Hepatocyte (in vitro differentiated cells): ENCODE data around the gene BCL2A1. TPM values are rescaled to one million over a fixed set of nuclear protein-coding genes. Genes with fewer than 3 reads are reported as not detected.

Source experiments
- DNase-seq: peaks from one replicate; pipeline ENCODE4 v3.0.0-alpha.2; 2016; ENCODE audit warnings: low spot score
- H2AFZ ChIP-seq: fragments of 200-600 bp; sonication (generic); 2 replicates; pipeline ENCODE4 v1.6.0; 2016; ENCODE audit warnings: antibody characterized with exemption, mild to moderate bottlenecking
- H3K27ac ChIP-seq: fragments of 200-600 bp; sonication (generic); 2 replicates; pipeline ENCODE4 v1.5.1; 2016; ENCODE audit warnings: mild to moderate bottlenecking
- H3K27me3 ChIP-seq: fragments of 200-600 bp; sonication (generic); 2 replicates; pipeline ENCODE4 v1.6.1; 2016
- H3K36me3 ChIP-seq: fragments of 200-600 bp; sonication (generic); replicated peaks from 2 replicates; pipeline ENCODE4 v1.5.1; 2016; ENCODE audit warnings: low read depth; ENCODE audit not compliant: insufficient read depth
- H3K4me1 ChIP-seq: fragments of 200-600 bp; sonication (generic); 2 replicates; pipeline ENCODE4 v1.5.1; 2016; ENCODE audit warnings: mild to moderate bottlenecking, moderate library complexity; ENCODE audit not compliant: insufficient read depth
- H3K4me2 ChIP-seq: fragments of 200-600 bp; sonication (generic); 2 replicates; pipeline ENCODE4 v1.6.0; 2016
- H3K4me3 ChIP-seq: fragments of 200-600 bp; sonication (generic); 2 replicates; pipeline ENCODE4 v1.5.1; 2016; ENCODE audit warnings: mild to moderate bottlenecking
- H3K79me2 ChIP-seq: fragments of 200-600 bp; sonication (generic); 2 replicates; pipeline ENCODE4 v1.6.0; 2017; ENCODE audit warnings: mild to moderate bottlenecking
- H3K9me2 ChIP-seq: fragments of 200-600 bp; sonication (generic); replicated peaks from 2 replicates; pipeline ENCODE4 v1.6.0; 2017; ENCODE audit warnings: mild to moderate bottlenecking; ENCODE audit not compliant: insufficient read depth
- H3K9me3 ChIP-seq: fragments of 200-600 bp; sonication (generic); 2 replicates; pipeline ENCODE4 v1.5.1; 2016; ENCODE audit warnings: low read depth, mild to moderate bottlenecking
- H4K20me1 ChIP-seq: fragments of 200-600 bp; sonication (generic); 2 replicates; pipeline ENCODE4 v1.6.0; 2016; ENCODE audit warnings: mild to moderate bottlenecking; ENCODE audit not compliant: insufficient read depth, poor library complexity, severe bottlenecking
- CTCF ChIP-seq: fragments of 200-600 bp; sonication (generic); IDR thresholded peaks from 2 replicates; pipeline ENCODE4 v1.5.1; 2016; ENCODE audit warnings: antibody characterized with exemption, mild to moderate bottlenecking; ENCODE audit not compliant: poor library complexity
- EZH2 ChIP-seq: fragments of 200-600 bp; sonication (generic); IDR thresholded peaks from 2 replicates; pipeline ENCODE4 v1.6.1; 2016; ENCODE audit warnings: antibody characterized with exemption, mild to moderate bottlenecking, borderline replicate concordance
- EZH2phosphoT487 ChIP-seq: fragments of 200-600 bp; sonication (generic); IDR thresholded peaks from one replicate; pipeline ENCODE4 v1.6.1; 2018; ENCODE audit warnings: antibody characterized with exemption, mild to moderate bottlenecking, low read depth, moderate library complexity; ENCODE audit not compliant: unreplicated experiment, severe bottlenecking
- WGBS: methylation state at CpG from one replicate; pipeline ENCODE4 v1.1.6; 2016; ENCODE audit warnings: low lambda C conversion rate; ENCODE audit errors: missing lambda C conversion rate; 5-methylcytosine and 5-hydroxymethylcytosine counted together
- polyA plus RNA-seq: library from polyadenylated mRNA; unstranded; fragments of >200 nt; fragmentation: Nextera tagmentation; extraction: Ambion mirVana; gene quantifications from 2 replicates; pipeline ENCODE4 v1.2.1, GENCODE V29; 2016
- total RNA-seq: library from RNA; depleted of rRNA; stranded (reverse); fragments of >200 nt; gene quantifications from 2 replicates; pipeline ENCODE4 v1.2.3, GENCODE V29; 2014

BCL2A1 gene
- total and polyA plus RNA-seq, 2 experiments from 2014 or later, result 9.9 to 11.1 TPM

- no peaks in the 10 kb centered on the region for H3K36me3 ChIP-seq
- peak overlapping the region; percentile 14 for H3K4me3 ChIP-seq
- peak overlapping the region; percentile 96 for H3K27ac ChIP-seq
- peak; percentile 17 for DNase-seq
- no peaks in the 10 kb centered on the region for H4K20me1 ChIP-seq
- WGBS, result 34% methylated on average over 8 of the region's 12 CpGs
- H3K4me1 ChIP-seq, result peaks cover 36% of the 10 kb centered on the region
- no peak for TF ChIP-seq CTCF
- no peak for TF ChIP-seq EZH2
- no peak for TF ChIP-seq EZH2phosphoT487
- H3K4me2 ChIP-seq, result peak overlapping the region; percentile 83
- H2AFZ ChIP-seq, result no peak overlapping the region
- no peaks in the 10 kb centered on the region for H3K9me3 ChIP-seq
- H3K27me3 ChIP-seq, result no peaks in the 10 kb centered on the region
- peaks cover 45% of the 10 kb centered on the region for H3K79me2 ChIP-seq
- no peaks in the 10 kb centered on the region for H3K9me2 ChIP-seq
Observed at GRCh38 chr15:79919749-79920511, 51.1 kb downstream of the BCL2A1 start.

GRCh38 chr15:79919090-79919748, 51.8 kb downstream of the BCL2A1 start:
- Histone ChIP-seq H3K27me3 (no peaks in the 10 kb centered on the region), H3K9me3 (no peaks in the 10 kb centered on the region), H2AFZ (peak overlapping the region; percentile 19), H3K79me2 (peaks cover 47% of the 10 kb centered on the region), H3K4me2 (peak overlapping the region; percentile 83), H3K36me3 (no peaks in the 10 kb centered on the region), H4K20me1 (no peaks in the 10 kb centered on the region), H3K4me1 (peaks cover 32% of the 10 kb centered on the region), H3K9me2 (no peaks in the 10 kb centered on the region), H3K27ac (peak overlapping the region; percentile 96), H3K4me3 (peak overlapping the region; percentile 14)
- no peak for TF ChIP-seq EZH2phosphoT487
- no peak for TF ChIP-seq CTCF
- no peak for TF ChIP-seq EZH2
- peak; percentile 88 for DNase-seq
- WGBS, result 30% methylated on average over 27 of the region's 27 CpGs

- Histone ChIP-seq H3K27me3 (no peaks in the 10 kb centered on the region), H3K79me2 (peaks cover 55% of the 10 kb centered on the region), H3K4me2 (peak overlapping the region; percentile 83), H3K36me3 (no peaks in the 10 kb centered on the region), H3K4me1 (peaks cover 31% of the 10 kb centered on the region), H3K9me3 (no peaks in the 10 kb centered on the region), H4K20me1 (no peaks in the 10 kb centered on the region), H3K27ac (peak overlapping the region; percentile 96), H3K4me3 (no peak overlapping the region), H3K9me2 (no peaks in the 10 kb centered on the region), H2AFZ (no peak overlapping the region)
- 38% methylated on average over 11 of the region's 11 CpGs for WGBS
- peak; percentile 61 for DNase-seq
- TF ChIP-seq EZH2 (no peak), EZH2phosphoT487 (no peak), CTCF (no peak)
Observed at GRCh38 chr15:79918278-79918677, 52.7 kb downstream of the BCL2A1 start.
